ENCODE measurements around the gene SAMHD1. TPM values are rescaled to one million over a fixed set of nuclear protein-coding genes. Genes with fewer than 3 reads are reported as not detected.
"Not testable (repeated sequence)": the region's sequence is repeated elsewhere in the genome, so short reads cannot be mapped to it uniquely, and the experiment has no call there.

SAMHD1 gene
- total RNA-seq, 1 donor from 2014 or later = 13.8 TPM

DNA sequence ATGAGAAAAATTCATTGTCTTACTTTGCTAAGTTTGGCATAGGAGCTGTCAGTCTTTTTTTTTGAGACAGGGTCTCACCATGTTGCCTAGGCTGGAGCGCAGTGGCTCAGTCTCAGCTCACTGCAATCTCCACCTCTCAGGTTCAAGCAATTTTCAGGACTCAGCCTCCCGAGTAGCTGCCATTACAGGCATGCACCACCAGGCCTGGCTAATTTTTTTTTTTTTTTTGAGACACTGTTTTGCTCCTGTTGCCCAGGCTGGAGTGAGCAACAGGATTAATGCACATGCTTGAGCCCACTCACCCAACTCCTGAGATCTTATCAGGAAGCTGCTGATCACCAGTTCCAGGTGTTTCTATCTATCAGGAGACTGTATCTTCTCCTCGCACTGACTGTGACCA lies 15.5 kb upstream of the SAMHD1 start:
- H3K36me3 Mint-ChIP-seq (ENCODE audit: low read depth) = peaks cover 14% of the 10 kb centered on the region
- H3K27me3 Mint-ChIP-seq (ENCODE audit: low read depth); H3K27ac Mint-ChIP-seq (ENCODE audit: unreplicated experiment); H3K9me3 Mint-ChIP-seq; DNase-seq (ENCODE audit: low read depth, low spot score); H3K4me3 Mint-ChIP-seq: not testable (repeated sequence)
- peaks cover 28% of the 10 kb centered on the region for H3K4me1 Mint-ChIP-seq
- TF ChIP-seq, protein P1, sequence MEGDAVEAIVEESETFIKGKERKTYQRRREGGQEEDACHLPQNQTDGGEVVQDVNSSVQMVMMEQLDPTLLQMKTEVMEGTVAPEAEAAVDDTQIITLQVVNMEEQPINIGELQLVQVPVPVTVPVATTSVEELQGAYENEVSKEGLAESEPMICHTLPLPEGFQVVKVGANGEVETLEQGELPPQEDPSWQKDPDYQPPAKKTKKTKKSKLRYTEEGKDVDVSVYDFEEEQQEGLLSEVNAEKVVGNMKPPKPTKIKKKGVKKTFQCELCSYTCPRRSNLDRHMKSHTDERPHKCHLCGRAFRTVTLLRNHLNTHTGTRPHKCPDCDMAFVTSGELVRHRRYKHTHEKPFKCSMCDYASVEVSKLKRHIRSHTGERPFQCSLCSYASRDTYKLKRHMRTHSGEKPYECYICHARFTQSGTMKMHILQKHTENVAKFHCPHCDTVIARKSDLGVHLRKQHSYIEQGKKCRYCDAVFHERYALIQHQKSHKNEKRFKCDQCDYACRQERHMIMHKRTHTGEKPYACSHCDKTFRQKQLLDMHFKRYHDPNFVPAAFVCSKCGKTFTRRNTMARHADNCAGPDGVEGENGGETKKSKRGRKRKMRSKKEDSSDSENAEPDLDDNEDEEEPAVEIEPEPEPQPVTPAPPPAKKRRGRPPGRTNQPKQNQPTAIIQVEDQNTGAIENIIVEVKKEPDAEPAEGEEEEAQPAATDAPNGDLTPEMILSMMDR (conservative IDR thresholded peaks at IDR 0.05) = peak; percentile 34

DNA sequence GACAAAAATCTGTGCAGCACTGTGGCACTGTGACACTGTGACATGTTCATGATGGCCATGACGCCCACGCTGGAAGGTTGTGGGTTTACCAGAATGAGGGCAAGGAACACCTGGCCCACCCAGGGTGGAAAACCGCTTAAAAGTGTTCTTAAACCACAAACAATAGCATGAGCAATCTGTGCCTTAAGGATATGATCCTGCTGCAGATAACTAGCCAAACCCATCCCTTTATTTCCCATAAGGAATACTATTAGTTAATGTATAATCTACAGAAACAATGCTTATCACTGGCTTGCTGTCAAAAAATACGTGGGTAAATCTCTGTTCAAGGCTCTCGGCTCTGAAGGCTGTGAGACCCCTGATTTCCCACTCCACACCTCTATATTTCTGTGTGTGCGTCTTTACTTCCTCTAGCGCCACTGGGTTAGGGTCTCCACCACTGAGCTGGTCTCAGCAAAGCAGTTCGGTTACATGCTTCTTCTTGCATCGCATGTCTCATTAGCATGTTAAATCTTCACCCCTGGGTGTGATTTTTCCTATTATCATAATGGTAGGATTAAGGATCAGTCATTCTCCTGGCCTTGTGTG lies 10.9 kb upstream of the SAMHD1 start:
- H3K27me3 Mint-ChIP-seq (ENCODE audit: low read depth); H3K4me3 Mint-ChIP-seq; H3K36me3 Mint-ChIP-seq (ENCODE audit: low read depth); DNase-seq (ENCODE audit: low read depth, low spot score); H3K4me1 Mint-ChIP-seq; H3K9me3 Mint-ChIP-seq; H3K27ac Mint-ChIP-seq (ENCODE audit: unreplicated experiment): not testable (repeated sequence)

DNA sequence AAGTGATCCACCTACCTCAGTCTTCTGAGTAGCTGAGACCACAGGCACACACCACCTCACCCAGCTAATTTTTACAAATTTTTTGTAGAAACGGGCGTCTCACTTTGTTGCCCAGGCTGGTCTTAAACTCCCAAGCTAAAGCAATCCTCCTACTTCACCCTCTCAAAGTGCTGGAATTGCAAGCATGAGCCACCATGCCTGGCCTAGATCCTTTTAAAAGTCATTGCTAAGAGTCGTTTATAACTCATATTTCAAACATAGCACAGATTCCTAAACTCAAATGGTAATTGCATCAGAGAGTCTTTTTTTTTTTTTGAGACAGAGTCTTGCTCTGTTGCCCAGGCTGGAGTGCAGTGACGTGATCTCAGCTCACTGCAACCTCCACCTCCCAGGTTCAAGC lies 7.7 kb upstream of the SAMHD1 start:
- peaks cover 7% of the 10 kb centered on the region for H3K4me1 Mint-ChIP-seq
- no peak overlapping the region for H3K4me3 Mint-ChIP-seq
- no peak for DNase-seq (ENCODE audit: low read depth, low spot score)
- TF ChIP-seq, protein P1 (conservative IDR thresholded peaks at IDR 0.05) = no peak
- peaks cover 5% of the 10 kb centered on the region for H3K36me3 Mint-ChIP-seq (ENCODE audit: low read depth)
- H3K27me3 Mint-ChIP-seq (ENCODE audit: low read depth) = no peaks in the 10 kb centered on the region
- H3K9me3 Mint-ChIP-seq = peaks cover 5% of the 10 kb centered on the region
- H3K27ac Mint-ChIP-seq (ENCODE audit: unreplicated experiment) = no peak overlapping the region

DNA sequence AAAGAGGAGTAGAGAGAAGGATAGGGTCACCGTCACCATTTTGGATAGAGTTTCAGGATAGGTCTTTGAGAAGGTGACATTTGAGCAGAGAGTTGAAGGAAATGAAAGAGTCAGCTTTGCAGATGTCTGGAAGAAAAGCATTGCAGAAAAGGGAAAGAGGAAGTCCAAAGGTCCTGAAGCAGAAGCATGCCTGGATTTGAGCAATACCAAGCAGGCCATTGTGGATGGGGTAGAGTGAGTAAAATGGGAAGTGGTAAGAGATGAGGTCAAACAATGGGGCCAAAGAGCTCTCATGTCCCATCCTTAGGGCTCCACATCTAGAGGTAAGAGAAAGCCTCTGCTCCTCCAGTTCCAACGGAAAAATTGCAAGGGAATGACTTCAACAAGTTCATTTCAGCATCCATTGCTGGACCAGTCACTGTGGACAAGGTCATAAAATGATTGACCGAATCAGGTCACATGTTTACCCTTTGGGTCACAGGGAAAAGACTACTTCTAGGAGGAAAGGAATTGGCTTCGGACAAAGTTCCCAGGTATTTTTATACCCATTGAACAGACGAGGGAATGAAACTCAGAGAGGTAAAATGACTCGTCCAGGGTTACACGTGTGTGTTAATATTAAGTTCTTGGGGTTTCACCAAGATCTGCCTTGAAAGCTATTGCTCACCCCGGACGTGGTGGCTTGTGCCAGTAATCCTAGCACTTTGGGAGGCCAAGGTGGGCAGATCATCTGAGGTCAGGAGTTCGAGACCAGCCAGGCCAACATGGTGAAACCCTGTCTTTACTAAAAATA lies 6.6 kb upstream of the SAMHD1 start:
- Mint-ChIP-seq H3K4me1 (peaks cover 7% of the 10 kb centered on the region), H3K9me3 (peaks cover 5% of the 10 kb centered on the region), H3K27ac (ENCODE audit: unreplicated experiment) (no peak overlapping the region), H3K36me3 (ENCODE audit: low read depth) (peaks cover 5% of the 10 kb centered on the region), H3K27me3 (ENCODE audit: low read depth) (no peaks in the 10 kb centered on the region), H3K4me3 (no peak overlapping the region)
- DNase-seq (ENCODE audit: low read depth, low spot score) = no peak
- TF ChIP-seq, protein P1 (conservative IDR thresholded peaks at IDR 0.05) = no peak

DNA sequence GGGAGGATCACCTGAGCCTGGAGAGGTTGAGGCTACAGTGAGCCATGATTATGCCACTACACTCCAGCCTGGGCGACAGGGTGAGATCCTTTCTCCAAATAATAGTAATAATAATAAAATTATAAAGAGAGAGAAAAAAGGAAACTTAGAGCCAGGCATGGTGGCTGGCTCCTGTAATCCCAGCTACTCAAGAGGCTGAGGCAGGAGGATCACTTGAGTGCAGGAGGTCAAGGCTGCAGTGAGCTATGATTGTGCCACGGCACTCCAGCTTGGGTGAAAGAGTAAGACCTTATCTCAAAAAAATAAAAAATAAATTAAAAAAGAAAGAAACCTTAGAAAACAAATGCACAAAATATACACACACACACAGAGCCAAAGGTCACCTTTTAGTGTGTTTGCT lies 5.2 kb upstream of the SAMHD1 start:
- Mint-ChIP-seq H3K4me3 (no peak overlapping the region), H3K27ac (ENCODE audit: unreplicated experiment) (no peak overlapping the region), H3K36me3 (ENCODE audit: low read depth) (no peaks in the 10 kb centered on the region), H3K9me3 (no peaks in the 10 kb centered on the region), H3K27me3 (ENCODE audit: low read depth) (no peaks in the 10 kb centered on the region), H3K4me1 (peaks cover 9% of the 10 kb centered on the region)
- DNase-seq (ENCODE audit: low read depth, low spot score) = no peak
- TF ChIP-seq, protein P1 (conservative IDR thresholded peaks at IDR 0.05) = no peak

DNA sequence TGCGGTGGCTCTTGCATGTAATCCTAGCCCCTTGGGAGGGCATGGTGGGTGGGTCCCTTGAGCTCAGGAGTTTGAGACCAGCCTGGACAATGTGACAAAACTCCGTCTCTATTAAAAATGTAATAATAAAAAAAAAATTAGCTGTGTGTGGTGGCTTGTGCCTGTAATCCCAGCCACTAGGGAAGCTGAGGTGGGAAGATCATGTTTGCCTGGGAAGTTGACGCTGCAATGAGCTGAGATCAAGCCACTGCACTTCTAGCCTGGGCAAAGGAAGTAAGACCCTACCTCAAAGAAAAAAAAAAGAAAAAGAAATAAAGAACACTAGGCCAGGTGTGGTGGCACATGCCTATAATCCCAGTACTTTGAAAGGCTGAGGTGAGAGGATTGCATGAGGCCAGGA lies 4.5 kb upstream of the SAMHD1 start:
- Mint-ChIP-seq H3K4me3 (no peak overlapping the region), H3K27me3 (ENCODE audit: low read depth) (peaks cover 4% of the 10 kb centered on the region), H3K27ac (ENCODE audit: unreplicated experiment) (no peak overlapping the region), H3K36me3 (ENCODE audit: low read depth) (no peaks in the 10 kb centered on the region), H3K4me1 (peaks cover 13% of the 10 kb centered on the region), H3K9me3 (no peaks in the 10 kb centered on the region)
- no peak for DNase-seq (ENCODE audit: low read depth, low spot score)
- TF ChIP-seq, protein P1 (conservative IDR thresholded peaks at IDR 0.05) = no peak

Data from neural crest cell (in vitro differentiated cells).